ENCODE results near the gene NGFR. TPM values are rescaled to one million over a fixed set of nuclear protein-coding genes. Genes with fewer than 3 reads are reported as not detected.

The NGFR gene
- total RNA-seq, 1 donor from 2014 or later, result 8.0 TPM

- DNase-seq (no peak), ATAC-seq (ENCODE audit: poor library complexity) (no peak)
- intact Hi-C loops (cut with DNase I), result no loop called here
These were observed 27.9 kb upstream of the NGFR start for GRCh38 chr17:49467175-49467574.

- ATAC-seq (ENCODE audit: poor library complexity) (no peak), DNase-seq (no peak)
- intact Hi-C loops (cut with DNase I), result no loop called here
These were observed 26.2 kb upstream of the NGFR start for GRCh38 chr17:49468811-49469385.

GRCh38 chr17:49469831-49470810, 25.0 kb upstream of the NGFR start:
- peak; percentile 30 for ATAC-seq (ENCODE audit: poor library complexity)
- intact Hi-C loops (cut with DNase I), result no loop called here
- DNase-seq, result peak; percentile 51

GRCh38 chr17:49471089-49471683, 23.9 kb upstream of the NGFR start:
- DNase-seq, result peak; percentile 66
- ATAC-seq (ENCODE audit: poor library complexity), result peak; percentile 87
- intact Hi-C loops (cut with DNase I), result no loop called here

DNA sequence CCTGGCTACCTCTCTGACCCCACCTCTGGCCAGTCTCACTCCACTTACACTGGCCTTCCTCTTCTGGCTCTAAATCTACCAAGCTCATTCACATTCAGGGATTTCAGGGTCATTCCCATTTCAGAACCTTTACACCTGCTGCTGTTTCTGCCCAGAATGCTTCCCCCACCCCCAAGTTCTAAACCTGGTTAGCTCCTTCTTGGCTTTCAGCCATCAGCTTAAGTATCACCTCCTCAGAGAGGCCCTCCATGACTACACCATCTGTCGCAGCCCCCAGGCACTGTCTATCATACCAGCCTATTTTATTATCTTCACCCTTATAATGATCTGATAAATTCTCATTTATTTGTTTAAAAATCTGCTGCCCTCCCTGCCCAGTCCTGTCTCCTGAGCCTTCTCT, 23.3 kb upstream of the NGFR start:
- no peak for DNase-seq
- intact Hi-C loops (cut with DNase I), result no loop called here
- ATAC-seq (ENCODE audit: poor library complexity), result no peak

DNA sequence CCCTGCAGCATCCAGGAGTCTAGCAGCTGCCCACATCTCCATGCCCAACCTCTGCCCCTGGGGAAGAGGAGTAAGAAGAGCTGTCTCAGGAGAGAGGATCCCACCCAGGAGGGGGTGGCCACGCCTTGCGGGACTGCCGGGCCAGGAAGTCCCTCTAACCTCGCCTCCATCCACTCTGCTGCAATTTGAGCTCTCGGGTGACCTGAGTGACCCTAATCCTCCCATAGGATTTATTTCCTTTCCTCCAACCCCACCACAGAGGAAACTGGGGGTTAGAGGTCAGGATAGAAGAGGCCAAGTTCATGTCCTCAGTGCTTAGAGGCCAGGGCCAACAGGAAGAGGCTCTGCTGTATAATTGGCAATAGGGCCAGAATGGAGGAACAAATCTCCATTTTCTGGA, 22.6 kb upstream of the NGFR start:
- ATAC-seq (ENCODE audit: poor library complexity), result peak; percentile 20
- intact Hi-C loops (cut with DNase I), result no loop called here
- DNase-seq, result peak; percentile 53

- intact Hi-C loops (cut with DNase I), result no loop called here
- DNase-seq (no peak), ATAC-seq (ENCODE audit: poor library complexity) (no peak)
These were observed 21.0 kb upstream of the NGFR start for GRCh38 chr17:49473900-49474751.

GRCh38 chr17:49477709-49478108, 17.4 kb upstream of the NGFR start:
- intact Hi-C loops (cut with DNase I), result no loop called here
- ATAC-seq (ENCODE audit: poor library complexity), result no peak
- no peak for DNase-seq

- DNase-seq (no peak), ATAC-seq (ENCODE audit: poor library complexity) (no peak)
- intact Hi-C loops (cut with DNase I), result no loop called here
These were observed 14.1 kb upstream of the NGFR start for GRCh38 chr17:49480836-49481615.

DNA sequence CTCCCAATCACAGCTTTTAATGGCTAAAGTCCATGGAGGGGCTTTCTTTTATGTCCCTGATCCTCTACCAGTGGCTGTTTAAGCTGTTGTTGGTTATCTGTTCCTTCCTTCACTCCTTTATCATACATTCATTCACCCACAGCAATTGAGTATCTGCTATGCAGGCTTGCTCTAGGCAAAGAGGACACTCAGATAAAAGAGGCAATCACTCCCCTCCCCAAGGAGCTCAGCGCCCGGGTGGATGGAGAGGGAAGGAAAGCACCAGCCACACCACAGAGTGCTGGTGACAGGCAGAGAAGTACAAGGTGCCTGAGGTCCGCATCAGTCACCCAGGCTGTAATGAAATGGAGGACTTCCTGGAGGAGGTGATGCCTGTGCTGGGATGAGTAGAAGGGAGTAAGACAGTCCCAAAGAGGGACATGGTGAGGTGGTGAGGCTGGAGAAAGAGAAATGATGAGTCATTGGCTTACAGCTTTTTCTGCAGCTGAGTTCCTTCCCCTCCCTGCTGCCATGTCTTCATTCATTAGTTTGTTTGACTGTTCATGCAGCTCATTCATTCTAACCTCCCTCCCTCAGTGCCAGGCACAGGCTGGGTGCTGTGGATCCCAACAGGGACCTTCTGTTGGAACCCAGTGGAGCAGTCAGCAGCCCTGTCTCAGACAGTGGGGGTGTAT, 12.8 kb upstream of the NGFR start:
- ATAC-seq (ENCODE audit: poor library complexity) (no peak), DNase-seq (no peak)
- intact Hi-C loops (cut with DNase I), result no loop called here

DNA sequence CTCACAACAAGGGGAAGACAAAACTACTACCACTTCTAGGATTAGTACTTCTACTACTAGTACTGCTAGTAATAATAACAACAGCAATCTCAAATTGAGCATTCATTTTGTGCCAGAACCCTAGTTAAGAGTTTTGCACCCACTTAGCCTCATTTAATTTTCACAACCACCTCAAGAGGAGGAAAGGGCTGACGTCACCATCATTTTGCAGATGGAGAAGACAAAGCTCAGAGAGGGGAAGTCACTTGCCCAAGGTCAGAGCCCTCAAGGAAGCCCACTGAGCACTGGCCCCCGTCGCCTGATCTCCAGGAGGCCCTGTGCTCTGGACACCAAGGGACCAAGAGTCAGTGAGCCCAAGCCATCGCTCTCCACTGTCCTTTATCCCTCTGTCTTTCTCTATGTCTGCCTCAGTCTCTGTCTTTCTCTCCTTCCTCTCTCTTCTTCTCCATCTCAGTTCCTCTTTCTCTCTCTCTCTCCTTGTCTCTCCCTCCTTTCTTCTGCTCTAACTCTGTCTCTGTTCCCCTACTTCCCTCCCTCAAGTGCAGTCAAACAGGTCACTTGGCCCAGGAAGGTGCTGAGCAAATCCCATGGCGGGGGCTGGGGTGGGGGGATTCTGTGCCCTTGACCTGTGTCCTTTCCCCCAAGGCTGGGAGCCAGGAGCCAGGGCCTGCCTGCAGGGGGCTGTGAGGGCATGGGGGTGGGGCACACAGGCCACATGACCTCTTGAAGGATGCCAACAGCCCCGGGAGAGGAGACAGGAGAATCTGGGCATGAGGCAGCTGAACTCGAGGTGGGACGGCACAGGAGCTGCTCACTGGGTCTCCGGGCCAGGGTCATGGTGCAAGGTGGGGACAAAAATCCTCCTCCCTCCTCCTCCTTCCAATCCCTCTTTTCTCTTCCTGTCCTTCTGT, 11.2 kb upstream of the NGFR start:
- ATAC-seq (ENCODE audit: poor library complexity) (no peak), DNase-seq (no peak)
- intact Hi-C loops (cut with DNase I), result no loop called here

DNA sequence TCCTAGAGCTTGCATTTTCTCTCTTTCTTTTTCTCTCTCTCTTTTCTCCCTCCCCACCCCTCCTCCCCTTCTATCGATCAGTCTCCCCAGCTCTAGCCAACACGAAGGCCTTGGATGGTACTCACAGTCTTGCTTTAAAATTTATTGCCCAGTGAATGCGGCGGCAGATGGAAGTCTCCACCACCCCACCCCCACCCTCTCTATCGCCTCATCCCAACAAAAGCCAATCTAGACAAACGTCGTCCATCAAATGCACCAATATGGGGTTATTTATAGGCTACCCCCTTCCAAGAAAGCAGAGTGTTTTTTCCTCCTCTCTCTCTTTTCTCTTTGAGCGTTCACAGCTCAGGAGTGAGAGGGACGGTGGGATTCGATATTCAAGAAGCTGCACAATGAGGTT, 10.5 kb upstream of the NGFR start:
- DNase-seq (no peak), ATAC-seq (ENCODE audit: poor library complexity) (no peak)
- intact Hi-C loops (cut with DNase I), result no loop called here

DNA sequence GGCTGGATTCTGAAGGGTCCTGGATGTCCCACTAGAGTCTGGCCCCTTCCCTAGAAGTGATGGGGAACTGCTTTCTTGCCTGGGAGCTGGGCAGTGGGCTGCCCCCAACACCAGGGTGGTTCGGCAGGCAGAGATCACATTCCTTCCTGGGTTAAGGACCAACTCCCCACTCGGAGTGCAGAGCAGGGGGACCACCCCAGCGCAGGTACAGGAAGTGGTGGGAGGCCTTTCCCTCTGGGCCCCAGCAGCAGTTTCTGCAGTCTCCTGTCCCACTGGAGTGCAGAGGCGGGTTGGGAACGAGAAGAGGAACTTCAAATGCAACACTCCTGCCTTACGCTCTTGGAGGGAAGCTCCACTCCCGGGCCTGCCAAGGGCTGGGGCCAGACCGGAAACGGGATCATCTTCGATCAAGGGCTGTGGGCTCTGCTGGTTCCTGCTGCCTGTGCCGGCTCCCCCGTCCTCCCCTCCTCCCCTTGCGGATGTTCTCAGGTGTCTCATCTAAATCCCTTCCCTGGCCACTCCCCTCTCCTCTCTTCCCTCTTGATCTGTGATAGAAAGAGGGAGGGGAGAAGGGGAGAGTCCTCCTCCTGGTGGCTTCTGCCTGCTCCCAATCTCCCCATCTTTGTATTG, 9.0 kb upstream of the NGFR start:
- intact Hi-C loops (cut with DNase I), result no loop called here
- ATAC-seq (ENCODE audit: poor library complexity) (peak; percentile 36), DNase-seq (no peak)

DNA sequence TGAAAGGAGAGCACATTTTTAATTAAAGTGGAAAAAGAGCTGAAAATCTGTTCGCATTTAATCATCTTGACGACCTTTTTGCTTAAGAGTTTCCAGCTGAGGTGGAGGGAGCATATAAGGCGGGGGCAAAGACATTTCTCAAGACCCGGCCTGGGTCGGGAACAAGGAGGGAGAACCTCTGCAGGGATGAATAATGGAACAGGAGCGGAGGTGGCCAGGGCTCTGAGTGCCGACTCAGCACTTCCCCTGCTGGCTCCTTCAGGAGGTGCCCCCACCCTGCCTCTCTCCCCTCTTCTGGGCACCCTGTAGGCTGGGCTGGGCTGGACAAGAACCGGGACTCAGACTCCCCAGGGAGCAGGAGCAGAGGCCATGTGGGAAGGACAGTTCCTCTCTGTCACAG, 7.9 kb upstream of the NGFR start:
- peak; percentile 32 for DNase-seq
- intact Hi-C loops (cut with DNase I), result no loop called here

GRCh38 chr17:49488612-49489011, 6.5 kb upstream of the NGFR start:
- DNase-seq, result peak; percentile 40
- intact Hi-C loops (cut with DNase I), result no loop called here
- ATAC-seq (ENCODE audit: poor library complexity), result peak; percentile 31

More for the DNA sequence above, 7.9 kb upstream of the NGFR start:
- no peak for ATAC-seq (ENCODE audit: poor library complexity)

- no peak for ATAC-seq (ENCODE audit: poor library complexity)
- DNase-seq, result no peak
- intact Hi-C loops (cut with DNase I), result no loop called here
These were observed 5.7 kb upstream of the NGFR start for GRCh38 chr17:49489348-49489747.

All from Right ventricle myocardium superior (tissue), 1 donor.